UCSD-AML1 (cell line): ENCODE results near the gene ZFR.
"Not testable (repeated sequence)": the region's sequence is repeated elsewhere in the genome, so short reads cannot be mapped to it uniquely, and the experiment has no call there.

Source experiments
- DNase-seq: peaks from one replicate; lab custom pipeline; 2025; ENCODE audit not compliant: unreplicated experiment; lab: John Stamatoyannopoulos, UW

The ZFR gene

GRCh38 chr5:32452316-32452715, 7.8 kb upstream of the ZFR start:
- DNase-seq = not testable (repeated sequence)

GRCh38 chr5:32450952-32451351, 6.4 kb upstream of the ZFR start:
- no peak for DNase-seq

- DNase-seq = no peak
Measured at GRCh38 chr5:32449262-32449661, 4.7 kb upstream of the ZFR start.

GRCh38 chr5:32446630-32447029, 2.1 kb upstream of the ZFR start:
- DNase-seq = no peak

- DNase-seq = no peak
Measured at GRCh38 chr5:32445831-32446614, 1.5 kb upstream of the ZFR start.

GRCh38 chr5:32445287-32445758, 783 bp upstream of the ZFR start:
- DNase-seq = no peak

- peak; percentile 65 for DNase-seq
Measured at GRCh38 chr5:32443541-32444430, 754 bp downstream of the ZFR start.

GRCh38 chr5:32443145-32443540, 1.4 kb downstream of the ZFR start:
- peak; percentile 36 for DNase-seq

GRCh38 chr5:32439086-32439642, 5.4 kb downstream of the ZFR start:
- no peak for DNase-seq

GRCh38 chr5:32436553-32437242, 7.8 kb downstream of the ZFR start:
- no peak for DNase-seq

- DNase-seq = no peak
Measured at GRCh38 chr5:32435383-32435782, 9.2 kb downstream of the ZFR start.

GRCh38 chr5:32434221-32434620, 10.3 kb downstream of the ZFR start:
- DNase-seq = no peak

- no peak for DNase-seq
Measured at GRCh38 chr5:32432633-32433032, 11.9 kb downstream of the ZFR start.

- not testable (repeated sequence) for DNase-seq
Measured at GRCh38 chr5:32430825-32431224, 13.7 kb downstream of the ZFR start.

- DNase-seq = no peak
Measured at GRCh38 chr5:32428426-32428825, 16.1 kb downstream of the ZFR start.

- no peak for DNase-seq
Measured at GRCh38 chr5:32426440-32427151, 17.9 kb downstream of the ZFR start.

- no peak for DNase-seq
Measured at GRCh38 chr5:32422697-32423096, 21.8 kb downstream of the ZFR start.

GRCh38 chr5:32421075-32421474, 23.5 kb downstream of the ZFR start:
- DNase-seq = no peak

- DNase-seq = no peak
Measured at GRCh38 chr5:32420506-32420905, 24.0 kb downstream of the ZFR start.

- DNase-seq = no peak
Measured at GRCh38 chr5:32419791-32420190, 24.7 kb downstream of the ZFR start.
